ENCODE results near the gene CYP19A1.

Gene CYP19A1

DNA sequence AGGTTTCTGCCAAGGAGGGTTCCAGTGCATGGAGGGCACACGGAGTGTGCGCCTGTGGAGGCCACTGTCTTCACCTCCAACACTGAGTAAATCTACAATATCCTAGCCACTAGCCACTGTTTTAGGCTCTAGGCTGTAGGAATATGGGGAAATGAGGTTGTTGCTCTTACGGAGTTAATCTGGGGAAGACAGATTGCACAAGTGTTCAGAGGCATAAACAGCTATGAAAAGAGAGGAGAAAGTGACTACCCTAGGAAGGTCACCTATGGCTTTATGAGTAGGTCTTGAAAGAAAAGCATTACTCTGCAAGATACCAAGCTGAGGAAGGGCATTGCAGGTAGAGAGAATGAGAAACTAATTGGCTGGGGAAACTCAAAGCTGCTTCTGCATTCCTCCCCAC lies 85.7 kb downstream of the CYP19A1 start:
- no peak for DNase-seq

DNA sequence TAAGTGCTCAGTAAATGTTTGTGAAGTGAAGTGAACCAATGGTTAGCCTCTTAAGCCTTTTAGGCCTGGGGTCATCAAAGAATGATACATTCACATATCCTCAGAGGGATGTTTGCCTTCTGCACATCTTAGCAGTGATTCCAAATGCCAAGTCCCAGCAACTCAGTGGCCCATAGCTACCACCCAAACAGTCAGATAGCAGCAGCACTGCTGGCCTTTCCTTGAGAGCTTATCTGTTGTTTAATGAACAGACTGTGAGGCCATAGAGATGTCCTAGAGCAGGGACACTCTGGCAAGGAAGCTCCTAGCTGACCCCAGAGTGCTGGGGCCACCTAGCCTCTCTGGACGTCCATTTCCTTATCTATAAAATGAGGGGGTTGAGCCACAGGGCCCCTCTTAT lies 86.8 kb downstream of the CYP19A1 start:
- DNase-seq: no peak

DNA sequence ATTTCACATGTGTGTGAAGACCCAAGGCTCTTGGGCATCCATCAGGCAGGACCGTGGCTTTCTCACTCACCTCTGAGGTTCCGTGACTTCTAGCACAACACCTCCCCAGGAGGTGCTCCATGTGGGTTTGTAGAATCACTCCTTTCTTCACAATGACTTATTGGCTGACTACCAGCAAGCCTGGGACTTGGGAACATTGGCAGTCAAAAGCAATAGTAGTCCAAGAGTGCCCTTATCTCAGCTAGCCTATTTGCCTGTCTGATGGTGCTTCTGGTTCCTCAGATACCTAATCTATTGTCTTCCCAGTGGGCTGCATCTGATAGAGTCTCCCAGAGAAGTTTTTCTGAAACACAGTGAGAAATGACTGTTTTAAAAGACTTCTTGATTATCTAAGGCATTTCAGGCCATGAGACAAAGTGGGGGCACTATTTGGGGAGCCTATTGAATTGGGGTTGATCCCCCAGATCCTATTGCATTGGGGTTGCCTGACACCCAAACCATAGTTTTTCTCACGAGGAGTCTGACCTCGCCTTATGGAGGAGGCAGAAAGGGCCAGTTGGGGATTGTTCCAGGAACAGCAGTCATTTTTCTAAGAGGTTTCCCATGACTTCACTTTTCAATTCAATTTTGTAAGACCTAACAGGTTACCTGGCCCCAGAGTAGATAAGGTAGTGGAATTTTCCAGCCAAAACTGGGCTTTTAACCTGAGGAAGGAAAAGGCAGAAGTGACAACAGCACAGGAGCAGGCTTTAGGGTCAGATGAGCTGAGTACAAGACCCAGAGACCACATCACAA lies 88.0 kb downstream of the CYP19A1 start:
- no peak for DNase-seq

DNA sequence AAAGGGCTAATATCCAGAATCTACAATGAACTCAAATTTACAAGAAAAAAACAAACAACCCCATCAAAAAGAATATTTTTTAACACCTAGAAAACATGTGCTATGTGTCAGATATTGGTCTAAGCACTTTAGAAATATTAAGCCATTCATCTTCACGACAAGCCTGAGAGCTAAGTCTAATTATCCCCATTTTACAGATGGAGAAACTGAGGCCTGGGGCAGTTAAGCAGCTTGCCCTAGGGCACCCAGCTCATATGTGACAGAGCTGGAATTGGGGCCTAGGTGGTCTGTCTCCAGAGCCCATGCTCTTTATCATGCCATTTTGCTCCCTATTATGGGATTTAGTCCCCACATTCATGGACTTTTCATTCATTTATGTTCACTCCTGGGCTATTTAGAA lies 92.8 kb downstream of the CYP19A1 start:
- no peak for DNase-seq

DNA sequence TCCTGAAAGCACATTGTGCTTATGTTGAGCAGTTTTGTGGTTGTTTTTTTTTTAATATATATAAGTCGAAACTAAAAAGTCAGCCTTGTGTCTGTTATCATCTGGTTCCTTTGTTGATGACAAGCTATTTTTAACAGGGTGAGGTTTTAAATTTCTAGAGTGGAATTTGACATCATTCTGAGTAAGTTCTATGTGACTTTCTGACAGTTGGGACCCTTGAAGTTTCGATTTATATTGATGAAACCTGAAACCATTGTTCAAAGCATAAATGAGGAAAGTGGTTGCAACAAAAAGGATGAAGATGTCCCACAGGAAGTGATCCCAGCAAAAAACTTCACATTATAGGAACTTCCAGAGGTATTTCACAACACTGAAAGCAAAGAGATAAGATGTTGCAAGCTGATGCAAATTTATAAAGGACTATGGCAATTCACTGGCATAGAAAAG lies 94.0 kb downstream of the CYP19A1 start:
- no peak for DNase-seq

DNA sequence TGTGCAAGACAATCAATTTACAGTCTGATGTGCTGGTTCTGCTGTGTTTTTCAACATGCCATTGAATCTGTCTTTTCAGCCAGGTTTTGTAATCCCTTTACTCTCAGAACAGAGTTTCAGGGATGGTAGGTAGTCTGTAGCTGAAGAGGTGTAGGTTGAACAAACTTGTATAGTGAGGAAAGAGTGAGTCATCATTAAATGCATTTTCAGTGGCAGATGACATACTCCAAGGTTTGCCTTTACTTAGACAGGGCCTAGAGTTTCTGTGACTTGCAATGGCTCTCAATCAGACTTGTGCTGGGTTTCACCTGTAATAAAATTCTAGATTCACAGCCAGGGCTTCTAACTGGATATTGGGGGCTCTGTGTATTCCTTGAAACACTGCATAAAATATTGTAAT lies 94.6 kb downstream of the CYP19A1 start:
- no peak for DNase-seq

DNA sequence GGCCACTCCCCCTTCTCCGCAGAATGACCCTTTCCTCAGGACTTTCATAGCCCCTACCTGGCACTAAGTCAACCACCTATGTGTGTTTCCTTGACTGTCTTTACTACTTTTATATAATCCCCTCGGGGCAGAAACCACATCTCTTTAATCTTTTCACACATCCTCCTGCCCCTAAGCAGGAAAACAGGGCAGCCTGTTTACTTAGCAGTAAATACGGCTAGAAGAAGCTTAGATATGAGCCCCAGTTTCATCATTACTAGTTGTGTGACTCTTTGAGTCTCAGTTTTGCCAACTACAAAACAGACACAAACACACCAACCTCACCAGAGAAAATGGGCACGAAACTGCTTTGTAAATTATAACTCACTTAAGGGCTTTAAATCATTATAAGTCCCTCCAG lies 98.3 kb downstream of the CYP19A1 start:
- no peak for DNase-seq

DNA sequence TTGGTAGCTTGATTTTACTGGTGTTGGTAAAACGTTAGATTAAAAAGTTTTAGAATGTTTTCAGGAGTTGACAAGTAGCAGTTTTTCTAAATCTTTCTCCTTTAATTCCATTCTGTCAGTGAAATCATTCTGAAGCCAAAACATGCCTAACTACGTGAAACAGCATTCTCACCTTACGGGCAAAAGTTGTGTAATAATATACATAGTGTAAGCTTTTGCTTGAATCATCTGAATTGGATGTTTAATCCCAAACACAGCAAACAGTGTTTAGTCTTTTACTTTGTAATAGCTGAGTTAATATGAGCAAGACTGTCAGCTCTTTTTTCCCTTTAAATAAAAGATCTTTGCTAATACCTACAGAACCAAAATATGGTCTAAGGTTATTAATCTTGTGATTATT lies 100.6 kb downstream of the CYP19A1 start:
- no peak for DNase-seq

DNA sequence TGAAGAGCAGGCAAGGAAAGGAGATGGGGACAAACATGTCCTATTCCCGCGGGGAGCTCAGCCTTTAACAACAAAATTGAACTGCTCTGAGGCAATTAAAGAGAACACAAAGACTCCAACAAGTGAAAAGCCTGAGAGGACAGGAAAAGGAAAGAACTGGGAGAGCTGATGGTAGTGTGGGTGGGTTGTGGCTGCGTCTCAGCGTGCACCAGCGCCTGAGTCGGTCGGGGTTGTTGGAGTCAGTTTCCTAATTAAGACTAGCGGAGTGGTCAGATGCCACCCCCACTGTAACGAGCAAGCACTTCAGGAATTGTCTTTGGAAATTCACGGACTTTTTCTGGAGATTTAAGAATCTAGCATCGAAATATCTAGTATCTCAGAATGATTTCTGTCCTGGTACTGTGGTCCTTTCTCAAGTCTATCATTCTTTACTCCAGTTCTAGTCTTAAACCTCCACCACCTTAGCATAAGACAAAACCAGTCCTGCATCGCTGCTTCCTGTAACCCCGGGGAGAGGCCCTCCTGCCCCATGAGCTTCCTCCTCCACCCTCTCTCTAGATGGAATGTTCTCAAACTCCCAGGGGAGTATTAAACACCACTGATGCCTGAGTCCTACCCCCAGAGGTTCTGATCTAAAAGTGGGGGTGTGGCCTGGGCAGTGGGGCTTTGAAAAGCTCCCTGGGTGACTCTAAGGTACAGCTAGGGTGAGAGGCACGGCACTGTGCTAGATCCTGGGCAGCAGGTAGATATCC lies 104.0 kb downstream of the CYP19A1 start:
- no peak for DNase-seq

DNA sequence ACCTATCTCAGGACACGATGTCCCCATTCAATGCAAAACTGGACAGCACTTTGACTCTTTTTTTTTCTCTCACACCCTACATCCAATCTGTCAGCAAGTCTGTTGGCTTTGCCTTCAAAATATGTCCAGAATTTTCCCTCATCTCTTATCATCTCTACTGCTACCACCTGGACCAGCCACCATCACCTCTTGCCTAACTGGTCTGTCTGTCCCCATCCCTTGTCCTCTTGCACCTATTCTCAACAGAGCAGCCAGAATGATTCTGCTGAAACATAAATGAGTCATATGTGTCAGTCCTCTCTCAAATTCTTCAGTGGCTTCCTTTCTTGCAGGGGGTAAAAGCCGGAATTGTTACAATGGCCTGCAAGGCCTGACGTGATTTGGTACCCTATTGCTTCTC lies 105.8 kb downstream of the CYP19A1 start:
- DNase-seq: no peak

DNA sequence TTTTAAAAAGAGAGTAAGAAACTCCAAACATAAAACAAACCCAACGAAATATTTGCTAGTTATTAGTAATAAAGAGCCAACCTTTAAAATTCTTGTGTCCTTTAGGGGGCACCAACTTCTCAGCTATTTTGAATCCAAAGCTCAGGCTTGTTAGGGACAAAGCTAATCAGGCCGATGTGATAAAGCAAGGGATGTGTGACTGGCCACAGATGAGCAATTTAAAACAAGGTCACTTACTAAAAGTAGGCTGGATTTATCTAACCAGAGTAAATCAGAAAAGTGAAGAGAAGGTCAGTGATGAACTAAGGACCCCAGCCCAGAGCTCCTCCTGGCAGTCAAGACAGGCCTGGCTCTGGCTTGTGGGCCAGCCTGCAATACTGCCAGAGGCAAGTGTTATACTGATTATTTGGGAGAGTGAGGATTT lies 108.5 kb downstream of the CYP19A1 start:
- DNase-seq: no peak

DNA sequence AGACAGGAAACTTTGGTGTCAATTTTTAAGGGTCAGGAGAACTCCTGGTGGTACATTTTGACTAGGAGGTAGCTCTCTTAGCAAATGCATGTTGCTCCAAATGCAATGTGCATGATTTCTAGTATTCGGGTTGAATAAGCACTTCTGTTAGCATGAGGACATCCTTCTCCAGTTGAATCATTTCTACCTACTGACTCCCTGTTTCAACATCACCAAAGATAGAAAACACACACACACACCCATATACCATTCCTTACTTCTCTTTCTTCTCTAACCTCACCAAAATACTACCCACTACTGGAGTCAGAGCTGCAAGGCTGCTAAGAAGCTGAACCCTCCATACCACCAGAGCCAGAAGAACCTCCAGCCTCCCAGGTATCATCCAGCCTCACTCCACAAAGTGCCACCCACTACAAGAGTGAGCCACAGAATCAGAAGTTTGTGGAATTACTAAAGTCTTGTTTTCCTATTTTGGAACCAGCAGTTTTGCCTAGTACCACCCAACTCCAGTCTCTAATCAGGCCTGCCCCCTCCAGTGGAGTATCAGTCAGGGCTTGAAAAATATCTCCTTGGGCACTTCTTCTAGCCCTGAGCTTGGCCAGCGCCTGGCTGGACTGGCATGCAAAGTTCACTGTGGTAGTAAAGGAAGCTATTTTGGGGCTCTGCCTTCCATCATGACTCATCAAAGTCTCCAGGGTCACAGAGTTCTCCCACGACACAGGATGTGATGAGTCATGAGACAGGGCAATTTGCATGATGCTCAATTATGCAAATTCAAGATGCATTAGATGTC lies 110.3 kb downstream of the CYP19A1 start:
- peak; percentile 41 for DNase-seq

DNA sequence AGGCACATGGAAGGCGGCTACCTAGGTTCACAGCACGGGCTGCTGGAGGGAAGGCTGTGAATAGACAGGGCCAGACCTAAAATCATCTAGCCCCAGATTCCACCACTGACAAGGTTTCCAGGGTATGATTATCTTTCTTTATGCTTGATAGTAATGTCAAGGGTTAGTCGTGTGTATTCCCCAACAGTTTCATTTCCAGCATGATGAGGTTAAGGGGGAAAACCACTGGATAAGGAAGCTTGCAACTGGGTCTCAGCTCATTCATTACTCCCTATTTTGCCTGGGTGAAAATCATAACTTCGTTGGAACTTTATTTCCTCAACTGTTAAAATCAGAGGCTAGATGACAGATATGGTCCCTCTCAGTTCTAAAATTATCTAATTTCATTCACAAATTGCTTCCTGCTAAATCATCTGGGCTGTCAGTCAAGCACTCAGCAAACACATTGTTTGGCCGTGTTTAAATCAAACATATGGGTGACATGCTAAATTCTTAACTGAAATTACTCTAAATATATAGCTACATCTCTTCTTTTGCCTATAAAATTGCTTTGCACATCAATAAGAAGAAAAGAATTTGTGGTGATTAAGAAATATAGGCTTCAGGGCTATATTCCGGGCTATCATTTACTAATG lies 111.7 kb downstream of the CYP19A1 start:
- no peak for DNase-seq

DNA sequence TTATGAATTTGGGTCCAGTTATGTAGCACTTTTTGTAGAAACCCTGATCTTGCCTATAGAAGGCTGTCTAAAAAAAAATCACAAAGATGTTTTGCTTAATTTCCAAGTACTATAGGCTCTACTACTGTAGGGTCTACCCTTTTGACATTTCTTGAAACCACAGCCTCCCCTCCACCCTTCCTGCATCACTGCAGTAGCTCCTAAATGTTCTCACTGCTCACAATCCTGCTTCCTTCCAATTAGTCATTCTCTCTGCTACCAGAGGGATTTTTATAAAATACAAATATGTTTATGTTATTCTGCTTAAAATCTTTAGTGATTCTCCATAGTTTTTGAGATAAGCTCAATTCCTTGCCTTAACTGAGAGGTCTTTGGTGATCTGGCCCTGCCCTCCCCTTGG lies 114.0 kb downstream of the CYP19A1 start:
- no peak for DNase-seq

DNA sequence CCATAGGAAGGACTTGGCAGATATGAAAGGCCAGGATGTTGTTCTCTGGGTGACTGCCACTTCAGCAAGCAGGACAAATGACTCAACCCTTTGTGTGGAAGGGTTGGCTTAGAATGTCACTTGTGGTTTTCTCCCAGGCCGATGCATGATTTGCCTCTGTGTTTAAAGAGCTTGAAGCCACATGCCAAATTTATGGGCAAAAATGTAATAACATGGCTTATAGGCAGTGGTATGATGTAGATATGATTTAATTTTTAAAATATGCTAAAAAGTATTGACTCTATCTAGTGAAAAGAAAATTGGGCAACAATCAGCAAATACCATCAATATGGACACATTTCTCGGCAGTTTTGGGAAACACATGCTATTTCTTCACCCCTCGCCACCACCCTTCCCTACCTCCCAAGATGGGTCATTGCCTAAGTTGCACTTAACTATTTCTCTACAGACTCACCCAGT lies 114.6 kb downstream of the CYP19A1 start:
- no peak for DNase-seq

DNA sequence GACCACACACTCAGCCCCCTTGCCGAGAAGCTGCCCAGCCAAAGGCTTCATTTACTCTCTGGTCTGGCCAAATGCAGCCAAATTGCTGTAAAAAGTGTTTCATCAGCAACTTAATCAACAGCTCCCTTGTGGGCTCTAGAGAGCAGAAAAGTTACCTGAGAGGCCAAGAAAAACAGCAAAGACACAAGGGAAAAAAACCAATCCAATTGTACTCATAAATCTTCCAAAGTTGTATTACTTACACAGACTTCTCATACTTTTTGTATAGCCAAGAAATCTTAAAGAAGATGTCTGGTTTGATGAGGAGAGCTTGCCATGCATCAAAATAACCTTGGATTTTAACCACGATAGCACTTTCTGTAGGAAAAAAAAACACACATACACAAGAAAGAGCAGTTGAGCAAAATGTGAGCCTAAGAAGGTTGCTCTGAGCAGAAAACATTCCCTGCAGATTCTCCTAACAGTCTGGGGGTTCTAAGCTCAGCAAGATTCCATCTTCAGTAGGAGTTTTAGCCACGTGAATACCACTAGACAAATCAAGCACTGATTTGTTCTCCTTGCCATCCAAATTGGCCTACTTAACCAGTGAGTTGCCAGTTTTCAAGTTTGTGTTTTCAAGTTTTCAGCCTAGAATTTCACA lies 120.0 kb downstream of the CYP19A1 start:
- DNase-seq: no peak

DNA sequence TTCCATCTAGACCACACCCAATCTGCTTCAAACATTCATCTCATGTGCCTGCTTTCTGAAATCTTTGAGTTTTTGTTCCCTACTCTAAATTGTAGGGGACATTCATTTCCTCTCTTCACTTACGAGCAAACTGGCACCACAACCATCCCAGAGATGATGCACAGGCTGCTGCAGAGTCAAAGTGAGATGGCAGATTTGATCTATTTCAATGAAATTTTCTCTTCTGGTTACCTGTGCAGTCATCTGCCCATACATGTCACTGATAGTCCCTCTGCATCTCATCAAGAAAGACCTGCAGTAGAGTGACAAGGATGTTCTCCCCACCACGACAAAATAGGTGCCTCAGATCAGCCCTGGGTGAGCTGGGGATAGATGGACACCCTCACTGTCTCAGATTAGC lies 125.5 kb downstream of the CYP19A1 start:
- DNase-seq: no peak

DNA sequence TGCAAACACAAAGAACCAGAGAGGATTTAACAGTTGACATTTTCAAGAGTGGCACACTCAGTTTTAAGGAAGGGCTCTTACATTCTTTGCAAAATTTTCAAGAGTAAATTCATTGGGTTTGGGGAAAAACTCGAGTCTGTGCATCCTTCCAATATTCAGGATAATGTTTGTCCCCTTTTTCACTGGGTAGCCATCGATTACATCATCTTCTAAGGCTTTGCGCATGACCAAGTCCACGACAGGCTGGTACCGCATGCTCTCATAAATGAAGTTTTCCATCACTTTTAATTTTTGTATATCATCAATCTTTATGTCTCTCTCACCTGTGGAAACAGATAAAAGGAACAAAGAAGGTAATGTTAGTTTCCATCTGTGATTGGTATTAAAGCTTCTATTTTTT lies 126.2 kb downstream of the CYP19A1 start:
- DNase-seq: no peak

DNA sequence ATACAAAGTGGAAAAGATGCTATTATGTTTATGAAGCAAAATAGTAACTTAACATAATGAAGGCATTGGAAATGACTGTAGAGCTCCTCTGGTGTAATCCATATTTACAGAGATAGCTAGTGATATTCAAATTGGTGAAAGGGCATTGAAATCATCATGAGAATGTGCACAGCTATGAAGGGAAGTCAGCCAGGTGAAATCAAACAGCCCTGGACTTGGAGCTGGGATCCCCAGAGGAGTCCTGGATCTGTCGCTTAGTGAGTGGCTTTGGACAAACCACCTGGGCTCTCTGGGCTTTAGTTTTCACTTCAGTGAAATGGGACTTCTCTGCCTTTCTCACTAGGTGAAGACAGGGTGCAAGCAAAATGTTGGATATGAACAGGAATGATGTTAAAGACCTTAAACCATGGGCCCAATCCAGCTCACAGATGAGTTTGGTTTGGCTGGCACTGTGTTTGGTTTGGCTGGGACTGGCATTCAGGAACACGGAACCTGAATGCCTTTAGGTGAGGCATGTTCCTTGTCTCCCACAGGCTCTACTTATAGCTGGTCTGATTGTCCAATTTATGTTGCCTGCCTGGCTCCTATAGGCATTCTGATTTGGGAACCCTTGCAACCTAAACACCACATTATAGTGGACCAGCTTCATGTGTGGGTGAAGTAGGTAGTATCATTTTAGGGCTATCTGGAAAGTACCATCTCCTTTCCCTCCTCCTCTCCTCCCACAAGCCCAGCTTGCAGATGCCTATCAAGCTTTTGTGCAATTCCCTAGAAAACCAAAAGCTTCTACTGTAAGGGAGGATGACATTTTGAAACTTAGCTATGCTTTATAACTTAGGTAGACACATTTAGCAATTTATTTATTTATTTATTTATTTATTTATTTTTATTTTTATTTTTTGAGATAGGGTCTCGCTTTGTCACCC lies 133.1 kb downstream of the CYP19A1 start:
- DNase-seq: no peak

DNA sequence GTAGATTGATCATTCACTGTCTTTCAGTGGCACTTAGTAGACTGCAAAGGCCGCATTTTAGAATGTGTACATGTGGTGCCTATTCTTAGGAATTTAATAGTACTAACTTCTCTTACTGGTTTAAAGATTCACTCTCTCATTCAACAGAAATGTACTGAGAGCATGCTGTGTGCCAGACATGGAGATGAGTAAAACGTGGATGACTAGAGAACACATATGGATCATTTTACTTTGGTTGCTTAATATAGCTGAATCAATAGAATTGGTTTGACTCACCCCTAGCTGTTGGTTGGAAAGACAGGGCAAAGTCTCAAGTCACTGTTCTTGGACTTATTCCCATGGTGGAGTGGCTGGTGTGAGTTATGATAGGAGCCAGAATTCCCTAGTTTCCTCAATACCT lies 134.6 kb downstream of the CYP19A1 start:
- no peak for DNase-seq

DNA sequence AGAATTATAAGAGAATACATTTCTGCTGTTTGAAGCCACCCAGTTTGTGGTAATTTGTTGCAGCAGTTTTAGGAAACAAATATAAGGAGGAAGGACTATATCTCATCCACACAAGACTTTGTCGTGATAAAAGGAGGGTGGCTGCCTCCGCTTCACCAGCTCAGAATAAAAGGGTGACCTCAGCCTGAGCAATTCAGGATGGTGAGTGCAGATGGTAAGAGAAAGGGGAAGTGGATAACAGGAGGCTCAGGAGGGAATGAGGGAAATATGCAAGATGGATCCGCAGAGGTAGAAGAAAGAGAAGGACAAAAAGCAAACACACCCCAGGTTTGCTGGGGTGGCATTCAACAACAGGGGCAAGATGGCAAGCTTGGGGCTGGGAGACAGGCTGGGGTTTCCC lies 135.6 kb downstream of the CYP19A1 start:
- DNase-seq: no peak

Data from kidney glomerular epithelial cell (primary cell).